ENCODE measurements around the gene RAMACL. TPM values are rescaled to one million over a fixed set of nuclear protein-coding genes. Genes with fewer than 3 reads are reported as not detected.

RAMACL gene
- total RNA-seq, 1 donor from 2014 or later, result 2.3 TPM

GRCh38 chr6:166553563-166554271, 32.8 kb downstream of the RAMACL start:
- H3K9me3 Mint-ChIP-seq, result peaks cover under 1% of the 10 kb centered on the region
- intact Hi-C loops (cut with micrococcal nuclease), result no loop called here

GRCh38 chr6:166552600-166552999, 33.9 kb downstream of the RAMACL start:
- no peak overlapping the region for H3K27ac Mint-ChIP-seq
- TF ChIP-seq, protein P1, sequence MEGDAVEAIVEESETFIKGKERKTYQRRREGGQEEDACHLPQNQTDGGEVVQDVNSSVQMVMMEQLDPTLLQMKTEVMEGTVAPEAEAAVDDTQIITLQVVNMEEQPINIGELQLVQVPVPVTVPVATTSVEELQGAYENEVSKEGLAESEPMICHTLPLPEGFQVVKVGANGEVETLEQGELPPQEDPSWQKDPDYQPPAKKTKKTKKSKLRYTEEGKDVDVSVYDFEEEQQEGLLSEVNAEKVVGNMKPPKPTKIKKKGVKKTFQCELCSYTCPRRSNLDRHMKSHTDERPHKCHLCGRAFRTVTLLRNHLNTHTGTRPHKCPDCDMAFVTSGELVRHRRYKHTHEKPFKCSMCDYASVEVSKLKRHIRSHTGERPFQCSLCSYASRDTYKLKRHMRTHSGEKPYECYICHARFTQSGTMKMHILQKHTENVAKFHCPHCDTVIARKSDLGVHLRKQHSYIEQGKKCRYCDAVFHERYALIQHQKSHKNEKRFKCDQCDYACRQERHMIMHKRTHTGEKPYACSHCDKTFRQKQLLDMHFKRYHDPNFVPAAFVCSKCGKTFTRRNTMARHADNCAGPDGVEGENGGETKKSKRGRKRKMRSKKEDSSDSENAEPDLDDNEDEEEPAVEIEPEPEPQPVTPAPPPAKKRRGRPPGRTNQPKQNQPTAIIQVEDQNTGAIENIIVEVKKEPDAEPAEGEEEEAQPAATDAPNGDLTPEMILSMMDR (IDR thresholded peaks at IDR 0.05), result no peak
- POLR2A ChIA-PET, result no interaction called here
- DNase-seq (no peak), ATAC-seq (ENCODE audit: low read depth) (no peak)
- H3K9me3 Mint-ChIP-seq, result no peaks in the 10 kb centered on the region
- H3K36me3 Mint-ChIP-seq (ENCODE audit: low read depth), result no peaks in the 10 kb centered on the region
- intact Hi-C loops (cut with micrococcal nuclease), result no loop called here
- H3K27me3 Mint-ChIP-seq, result peaks cover 8% of the 10 kb centered on the region
- CTCF ChIA-PET, result no interaction called here
- peaks cover 3% of the 10 kb centered on the region for H3K4me1 Mint-ChIP-seq
- no peak overlapping the region for H3K4me3 Mint-ChIP-seq

More at GRCh38 chr6:166553563-166554271, 32.8 kb downstream of the RAMACL start:
- H3K27me3 Mint-ChIP-seq, result peaks cover 8% of the 10 kb centered on the region
- no peak overlapping the region for H3K4me3 Mint-ChIP-seq
- TF ChIP-seq, protein P1 (IDR thresholded peaks at IDR 0.05), result no peak
- no peak for DNase-seq
- ChIA-PET POLR2A (no interaction called here), CTCF (no interaction called here)
- ATAC-seq (ENCODE audit: low read depth), result no peak
- H3K4me1 Mint-ChIP-seq, result peaks cover 3% of the 10 kb centered on the region
- H3K27ac Mint-ChIP-seq, result no peak overlapping the region
- no peaks in the 10 kb centered on the region for H3K36me3 Mint-ChIP-seq (ENCODE audit: low read depth)

- TF ChIP-seq, protein P1 (IDR thresholded peaks at IDR 0.05), result no peak
- ATAC-seq (ENCODE audit: low read depth), result no peak
- no peak overlapping the region for H3K4me3 Mint-ChIP-seq
- H3K27me3 Mint-ChIP-seq, result peaks cover 8% of the 10 kb centered on the region
- no peak overlapping the region for H3K27ac Mint-ChIP-seq
- no peak for DNase-seq
- H3K36me3 Mint-ChIP-seq (ENCODE audit: low read depth), result no peaks in the 10 kb centered on the region
- no peaks in the 10 kb centered on the region for H3K4me1 Mint-ChIP-seq
- ChIA-PET CTCF (no interaction called here), POLR2A (no interaction called here)
- no peaks in the 10 kb centered on the region for H3K9me3 Mint-ChIP-seq
- intact Hi-C loops (cut with micrococcal nuclease), result no loop called here
Measured at GRCh38 chr6:166551754-166552495, 34.6 kb downstream of the RAMACL start.

- DNase-seq (no peak), ATAC-seq (ENCODE audit: low read depth) (no peak)
- Mint-ChIP-seq H3K27me3 (no peaks in the 10 kb centered on the region), H3K27ac (no peak overlapping the region), H3K4me3 (no peak overlapping the region), H3K9me3 (no peaks in the 10 kb centered on the region), H3K36me3 (ENCODE audit: low read depth) (no peaks in the 10 kb centered on the region), H3K4me1 (peaks cover 6% of the 10 kb centered on the region)
- ChIA-PET CTCF (no interaction called here), POLR2A (no interaction called here)
- intact Hi-C loops (cut with micrococcal nuclease), result no loop called here
- TF ChIP-seq, protein P1 (IDR thresholded peaks at IDR 0.05), result no peak
Measured at GRCh38 chr6:166546653-166547052, 39.8 kb downstream of the RAMACL start.

- H3K4me3 Mint-ChIP-seq, result no peak overlapping the region
- peaks cover 19% of the 10 kb centered on the region for H3K4me1 Mint-ChIP-seq
- TF ChIP-seq, protein P1 (IDR thresholded peaks at IDR 0.05), result no peak
- intact Hi-C loops (cut with micrococcal nuclease), result no loop called here
- ATAC-seq (ENCODE audit: low read depth), result no peak
- no peaks in the 10 kb centered on the region for H3K9me3 Mint-ChIP-seq
- no peaks in the 10 kb centered on the region for H3K27me3 Mint-ChIP-seq
- CTCF ChIA-PET, result no interaction called here
- H3K36me3 Mint-ChIP-seq (ENCODE audit: low read depth), result no peaks in the 10 kb centered on the region
- POLR2A ChIA-PET, result no interaction called here
- no peak for DNase-seq
- no peak overlapping the region for H3K27ac Mint-ChIP-seq
Measured at GRCh38 chr6:166545156-166546034, 41.1 kb downstream of the RAMACL start.
